ENCODE results near the gene TMEM168. TPM values are rescaled to one million over a fixed set of nuclear protein-coding genes. Genes with fewer than 3 reads are reported as not detected.

TMEM168 gene
- total RNA-seq, 1 experiment from 2014 or later, result 11.2 TPM

DNA sequence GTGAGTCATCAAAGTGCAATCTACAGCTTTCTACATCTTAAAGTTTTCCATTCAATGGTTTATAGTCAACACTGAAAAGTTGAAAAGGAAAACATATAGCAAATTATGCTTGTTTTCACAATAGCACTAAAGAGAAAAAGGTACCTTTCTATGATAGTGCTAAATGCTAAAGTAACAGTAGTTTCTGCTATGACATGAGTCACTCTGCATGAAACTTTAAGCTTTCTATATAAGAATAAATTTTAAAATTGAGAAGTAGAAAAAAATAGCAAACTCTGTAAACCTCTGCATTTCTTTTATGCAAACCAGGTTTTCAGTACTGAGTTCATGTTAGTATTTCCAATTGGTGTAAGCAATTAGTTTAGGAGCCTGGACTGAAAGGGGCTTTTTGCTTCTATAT is 31.2 kb upstream of the TMEM168 start:
- H3K27ac Mint-ChIP-seq, result no peak overlapping the region
- H3K4me1 Mint-ChIP-seq, result peaks cover 4% of the 10 kb centered on the region; the same call in 1 of the 2 replicates
- peaks cover 6% of the 10 kb centered on the region for H3K36me3 Mint-ChIP-seq
- CTCF ChIA-PET, result interaction anchor here (1.1 kb wide), 1 partner anchor 48 kb away, joined by 3 read pairs; no protein-coding TSS in a partner anchor
- DNase-seq (ENCODE audit: low spot score) (no peak), ATAC-seq (no peak)
- POLR2A ChIA-PET, result no interaction called here
- TF ChIP-seq, protein P1, sequence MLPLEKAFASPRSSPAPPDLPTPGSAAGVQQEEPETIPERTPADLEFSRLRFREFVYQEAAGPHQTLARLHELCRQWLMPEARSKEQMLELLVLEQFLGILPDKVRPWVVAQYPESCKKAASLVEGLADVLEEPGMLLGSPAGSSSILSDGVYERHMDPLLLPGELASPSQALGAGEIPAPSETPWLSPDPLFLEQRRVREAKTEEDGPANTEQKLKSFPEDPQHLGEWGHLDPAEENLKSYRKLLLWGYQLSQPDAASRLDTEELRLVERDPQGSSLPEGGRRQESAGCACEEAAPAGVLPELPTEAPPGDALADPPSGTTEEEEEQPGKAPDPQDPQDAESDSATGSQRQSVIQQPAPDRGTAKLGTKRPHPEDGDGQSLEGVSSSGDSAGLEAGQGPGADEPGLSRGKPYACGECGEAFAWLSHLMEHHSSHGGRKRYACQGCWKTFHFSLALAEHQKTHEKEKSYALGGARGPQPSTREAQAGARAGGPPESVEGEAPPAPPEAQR (CRISPR knock-in tag; IDR thresholded peaks at IDR 0.05), result no peak
- TF ChIP-seq, protein P2, sequence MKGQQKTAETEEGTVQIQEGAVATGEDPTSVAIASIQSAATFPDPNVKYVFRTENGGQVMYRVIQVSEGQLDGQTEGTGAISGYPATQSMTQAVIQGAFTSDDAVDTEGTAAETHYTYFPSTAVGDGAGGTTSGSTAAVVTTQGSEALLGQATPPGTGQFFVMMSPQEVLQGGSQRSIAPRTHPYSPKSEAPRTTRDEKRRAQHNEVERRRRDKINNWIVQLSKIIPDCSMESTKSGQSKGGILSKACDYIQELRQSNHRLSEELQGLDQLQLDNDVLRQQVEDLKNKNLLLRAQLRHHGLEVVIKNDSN (CRISPR knock-in tag; IDR thresholded peaks at IDR 0.05), result no peak
- no peak for TF ChIP-seq SMAD3 (CRISPR knock-in tag; IDR thresholded peaks at IDR 0.05; ENCODE audit: borderline replicate concordance)
- TF ChIP-seq, protein P3, sequence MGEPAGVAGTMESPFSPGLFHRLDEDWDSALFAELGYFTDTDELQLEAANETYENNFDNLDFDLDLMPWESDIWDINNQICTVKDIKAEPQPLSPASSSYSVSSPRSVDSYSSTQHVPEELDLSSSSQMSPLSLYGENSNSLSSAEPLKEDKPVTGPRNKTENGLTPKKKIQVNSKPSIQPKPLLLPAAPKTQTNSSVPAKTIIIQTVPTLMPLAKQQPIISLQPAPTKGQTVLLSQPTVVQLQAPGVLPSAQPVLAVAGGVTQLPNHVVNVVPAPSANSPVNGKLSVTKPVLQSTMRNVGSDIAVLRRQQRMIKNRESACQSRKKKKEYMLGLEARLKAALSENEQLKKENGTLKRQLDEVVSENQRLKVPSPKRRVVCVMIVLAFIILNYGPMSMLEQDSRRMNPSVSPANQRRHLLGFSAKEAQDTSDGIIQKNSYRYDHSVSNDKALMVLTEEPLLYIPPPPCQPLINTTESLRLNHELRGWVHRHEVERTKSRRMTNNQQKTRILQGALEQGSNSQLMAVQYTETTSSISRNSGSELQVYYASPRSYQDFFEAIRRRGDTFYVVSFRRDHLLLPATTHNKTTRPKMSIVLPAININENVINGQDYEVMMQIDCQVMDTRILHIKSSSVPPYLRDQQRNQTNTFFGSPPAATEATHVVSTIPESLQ (CRISPR knock-in tag; IDR thresholded peaks at IDR 0.05), result no peak
- TF ChIP-seq RORB (CRISPR knock-in tag; IDR thresholded peaks at IDR 0.05), result no peak
- no peak for TF ChIP-seq ZNF396 (CRISPR knock-in tag; IDR thresholded peaks at IDR 0.05; ENCODE audit: borderline replicate concordance)
- TF ChIP-seq SOX15 (CRISPR knock-in tag; IDR thresholded peaks at IDR 0.05), result no peak
- TF ChIP-seq, protein P4, sequence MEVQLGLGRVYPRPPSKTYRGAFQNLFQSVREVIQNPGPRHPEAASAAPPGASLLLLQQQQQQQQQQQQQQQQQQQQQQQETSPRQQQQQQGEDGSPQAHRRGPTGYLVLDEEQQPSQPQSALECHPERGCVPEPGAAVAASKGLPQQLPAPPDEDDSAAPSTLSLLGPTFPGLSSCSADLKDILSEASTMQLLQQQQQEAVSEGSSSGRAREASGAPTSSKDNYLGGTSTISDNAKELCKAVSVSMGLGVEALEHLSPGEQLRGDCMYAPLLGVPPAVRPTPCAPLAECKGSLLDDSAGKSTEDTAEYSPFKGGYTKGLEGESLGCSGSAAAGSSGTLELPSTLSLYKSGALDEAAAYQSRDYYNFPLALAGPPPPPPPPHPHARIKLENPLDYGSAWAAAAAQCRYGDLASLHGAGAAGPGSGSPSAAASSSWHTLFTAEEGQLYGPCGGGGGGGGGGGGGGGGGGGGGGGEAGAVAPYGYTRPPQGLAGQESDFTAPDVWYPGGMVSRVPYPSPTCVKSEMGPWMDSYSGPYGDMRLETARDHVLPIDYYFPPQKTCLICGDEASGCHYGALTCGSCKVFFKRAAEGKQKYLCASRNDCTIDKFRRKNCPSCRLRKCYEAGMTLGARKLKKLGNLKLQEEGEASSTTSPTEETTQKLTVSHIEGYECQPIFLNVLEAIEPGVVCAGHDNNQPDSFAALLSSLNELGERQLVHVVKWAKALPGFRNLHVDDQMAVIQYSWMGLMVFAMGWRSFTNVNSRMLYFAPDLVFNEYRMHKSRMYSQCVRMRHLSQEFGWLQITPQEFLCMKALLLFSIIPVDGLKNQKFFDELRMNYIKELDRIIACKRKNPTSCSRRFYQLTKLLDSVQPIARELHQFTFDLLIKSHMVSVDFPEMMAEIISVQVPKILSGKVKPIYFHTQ (CRISPR knock-in tag; IDR thresholded peaks at IDR 0.05), result no peak
- no peak overlapping the region for H3K4me3 Mint-ChIP-seq
- H3K27me3 Mint-ChIP-seq (ENCODE audit: low read depth), result no peaks in the 10 kb centered on the region
- peaks cover 5% of the 10 kb centered on the region; the same call in 1 of the 2 replicates for H3K9me3 Mint-ChIP-seq

DNA sequence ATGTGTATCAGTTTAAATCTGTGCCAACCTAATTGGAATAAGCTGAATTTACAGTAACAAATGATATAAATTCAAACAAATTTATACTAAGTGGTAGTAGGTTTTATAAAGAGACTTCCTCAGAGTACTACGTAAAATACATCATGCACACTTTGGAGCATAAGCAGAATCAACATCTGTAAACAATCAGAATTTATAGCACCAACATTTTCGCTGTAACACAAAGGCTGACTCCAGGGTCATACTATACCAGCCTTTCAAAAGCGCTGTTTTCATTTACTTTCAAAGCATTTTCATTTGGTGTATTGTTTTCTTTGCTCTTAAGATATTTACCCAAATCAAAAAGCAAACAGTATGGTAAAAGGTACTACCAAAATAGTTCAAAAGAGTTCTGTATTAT is 29.3 kb upstream of the TMEM168 start:
- Mint-ChIP-seq H3K27ac (no peak overlapping the region), H3K4me1 (peaks cover 4% of the 10 kb centered on the region; the same call in 1 of the 2 replicates), H3K4me3 (no peak overlapping the region), H3K9me3 (peaks cover 5% of the 10 kb centered on the region; the same call in 1 of the 2 replicates), H3K27me3 (ENCODE audit: low read depth) (no peaks in the 10 kb centered on the region), H3K36me3 (peaks cover 6% of the 10 kb centered on the region)
- ChIA-PET POLR2A (no interaction called here), CTCF (no interaction called here)
- ATAC-seq (no peak), DNase-seq (ENCODE audit: low spot score) (no peak)
- TF ChIP-seq JUN (CRISPR knock-in tag; IDR thresholded peaks at IDR 0.05) (no peak), RELA (CRISPR knock-in tag; IDR thresholded peaks at IDR 0.05; ENCODE audit: borderline replicate concordance) (no peak), CREB1 (CRISPR knock-in tag; IDR thresholded peaks at IDR 0.05) (no peak), NFYB (CRISPR knock-in tag; conservative IDR thresholded peaks at IDR 0.05; ENCODE audit: low read depth) (no peak), RORB (CRISPR knock-in tag; IDR thresholded peaks at IDR 0.05) (no peak), FOXP1 (CRISPR knock-in tag; IDR thresholded peaks at IDR 0.05; ENCODE audit: borderline replicate concordance) (no peak), HMGA2 (CRISPR knock-in tag; IDR thresholded peaks at IDR 0.05) (no peak), IRF2 (CRISPR knock-in tag; IDR thresholded peaks at IDR 0.05; ENCODE audit: borderline replicate concordance, low read depth) (no peak), ATF1 (CRISPR knock-in tag; IDR thresholded peaks at IDR 0.05) (no peak), ZNF317 (CRISPR knock-in tag; IDR thresholded peaks at IDR 0.05; ENCODE audit: borderline replicate concordance, low read depth) (no peak), SMAD3 (CRISPR knock-in tag; IDR thresholded peaks at IDR 0.05; ENCODE audit: borderline replicate concordance) (no peak), ZNF121 (CRISPR knock-in tag; IDR thresholded peaks at IDR 0.05) (no peak)
- TF ChIP-seq, protein P2 (CRISPR knock-in tag; IDR thresholded peaks at IDR 0.05), result no peak
- TF ChIP-seq, protein P5, sequence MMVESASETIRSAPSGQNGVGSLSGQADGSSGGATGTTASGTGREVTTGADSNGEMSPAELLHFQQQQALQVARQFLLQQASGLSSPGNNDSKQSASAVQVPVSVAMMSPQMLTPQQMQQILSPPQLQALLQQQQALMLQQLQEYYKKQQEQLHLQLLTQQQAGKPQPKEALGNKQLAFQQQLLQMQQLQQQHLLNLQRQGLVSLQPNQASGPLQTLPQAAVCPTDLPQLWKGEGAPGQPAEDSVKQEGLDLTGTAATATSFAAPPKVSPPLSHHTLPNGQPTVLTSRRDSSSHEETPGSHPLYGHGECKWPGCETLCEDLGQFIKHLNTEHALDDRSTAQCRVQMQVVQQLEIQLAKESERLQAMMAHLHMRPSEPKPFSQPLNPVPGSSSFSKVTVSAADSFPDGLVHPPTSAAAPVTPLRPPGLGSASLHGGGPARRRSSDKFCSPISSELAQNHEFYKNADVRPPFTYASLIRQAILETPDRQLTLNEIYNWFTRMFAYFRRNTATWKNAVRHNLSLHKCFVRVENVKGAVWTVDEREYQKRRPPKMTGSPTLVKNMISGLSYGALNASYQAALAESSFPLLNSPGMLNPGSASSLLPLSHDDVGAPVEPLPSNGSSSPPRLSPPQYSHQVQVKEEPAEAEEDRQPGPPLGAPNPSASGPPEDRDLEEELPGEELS (CRISPR knock-in tag; IDR thresholded peaks at IDR 0.05), result no peak
- TF ChIP-seq, protein P6, sequence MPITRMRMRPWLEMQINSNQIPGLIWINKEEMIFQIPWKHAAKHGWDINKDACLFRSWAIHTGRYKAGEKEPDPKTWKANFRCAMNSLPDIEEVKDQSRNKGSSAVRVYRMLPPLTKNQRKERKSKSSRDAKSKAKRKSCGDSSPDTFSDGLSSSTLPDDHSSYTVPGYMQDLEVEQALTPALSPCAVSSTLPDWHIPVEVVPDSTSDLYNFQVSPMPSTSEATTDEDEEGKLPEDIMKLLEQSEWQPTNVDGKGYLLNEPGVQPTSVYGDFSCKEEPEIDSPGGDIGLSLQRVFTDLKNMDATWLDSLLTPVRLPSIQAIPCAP (CRISPR knock-in tag; IDR thresholded peaks at IDR 0.05), result no peak
- TF ChIP-seq, protein P7, sequence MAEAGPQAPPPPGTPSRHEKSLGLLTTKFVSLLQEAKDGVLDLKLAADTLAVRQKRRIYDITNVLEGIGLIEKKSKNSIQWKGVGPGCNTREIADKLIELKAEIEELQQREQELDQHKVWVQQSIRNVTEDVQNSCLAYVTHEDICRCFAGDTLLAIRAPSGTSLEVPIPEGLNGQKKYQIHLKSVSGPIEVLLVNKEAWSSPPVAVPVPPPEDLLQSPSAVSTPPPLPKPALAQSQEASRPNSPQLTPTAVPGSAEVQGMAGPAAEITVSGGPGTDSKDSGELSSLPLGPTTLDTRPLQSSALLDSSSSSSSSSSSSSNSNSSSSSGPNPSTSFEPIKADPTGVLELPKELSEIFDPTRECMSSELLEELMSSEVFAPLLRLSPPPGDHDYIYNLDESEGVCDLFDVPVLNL (CRISPR knock-in tag; IDR thresholded peaks at IDR 0.05; ENCODE audit: borderline replicate concordance, low read depth), result no peak
